Measurements from ENCODE around the gene SH3BGRL3. TPM values are rescaled to one million over a fixed set of nuclear protein-coding genes. Genes with fewer than 3 reads are reported as not detected.

Gene SH3BGRL3
- polyA plus RNA-seq, 1 donor from 2014 or later = 12.8 TPM

DNA sequence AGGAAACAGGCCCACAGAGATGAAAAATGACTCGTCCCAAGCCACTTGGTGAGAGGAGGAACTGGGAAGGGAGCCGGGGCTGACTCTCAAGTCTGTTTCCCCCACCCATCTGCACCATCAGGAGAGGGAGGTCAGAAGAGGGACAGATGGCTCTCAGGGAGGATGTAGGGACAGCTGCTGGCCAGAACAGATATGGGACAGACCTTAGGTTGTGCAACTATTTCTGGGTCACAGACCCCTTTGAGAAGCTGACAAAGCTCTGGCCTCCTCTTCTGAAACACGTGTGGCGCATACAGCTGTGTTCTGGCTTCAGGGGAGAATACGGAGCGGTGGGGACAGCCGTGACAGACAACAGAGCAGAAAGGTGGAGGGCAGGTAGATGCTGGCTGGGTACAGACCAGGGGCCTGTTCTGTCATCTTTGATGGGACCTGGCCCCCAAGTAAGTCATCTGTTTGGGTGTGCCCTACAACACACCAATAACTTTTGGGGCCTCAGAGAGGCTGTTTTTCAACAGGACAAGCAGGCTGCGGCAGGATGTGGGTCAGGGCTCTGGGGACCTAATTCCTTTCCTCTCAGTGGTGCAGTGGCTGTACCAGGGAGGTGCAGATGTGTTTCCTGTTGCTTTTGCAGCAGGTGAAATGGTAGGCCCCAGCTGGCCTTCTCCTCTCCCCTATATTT is 7.3 kb downstream of the SH3BGRL3 start:
- H3K4me3 ChIP-seq (ENCODE audit: low read length) = no peak overlapping the region
- H3K27ac ChIP-seq (ENCODE audit: low read length) = no peak overlapping the region
- no peaks in the 10 kb centered on the region for H3K9me2 ChIP-seq (ENCODE audit: insufficient read depth, low read length)
- H2AFZ ChIP-seq (ENCODE audit: low read depth, low read length) = no peak overlapping the region
- no peaks in the 10 kb centered on the region for H3K36me3 ChIP-seq (ENCODE audit: insufficient read depth, low read length)
- H3K79me2 ChIP-seq (replicated peaks; ENCODE audit: insufficient read depth, low read length) = no peaks in the 10 kb centered on the region
- no peak overlapping the region for H3K9ac ChIP-seq (ENCODE audit: low read length)
- no peak overlapping the region for H3K4me2 ChIP-seq (ENCODE audit: low read length)
- H3F3A ChIP-seq (ENCODE audit: insufficient read depth, low read length, poor library complexity, severe bottlenecking) = no peaks in the 10 kb centered on the region
- no peaks in the 10 kb centered on the region for H3K27me3 ChIP-seq (ENCODE audit: insufficient read depth, low read depth, low read length)
- TF ChIP-seq REST (IDR thresholded peaks at IDR 0.05; ENCODE audit: borderline replicate concordance) (no peak), MXI1 (conservative IDR thresholded peaks at IDR 0.05; ENCODE audit: poor library complexity, severe bottlenecking) (no peak)
- TF ChIP-seq, protein P1, sequence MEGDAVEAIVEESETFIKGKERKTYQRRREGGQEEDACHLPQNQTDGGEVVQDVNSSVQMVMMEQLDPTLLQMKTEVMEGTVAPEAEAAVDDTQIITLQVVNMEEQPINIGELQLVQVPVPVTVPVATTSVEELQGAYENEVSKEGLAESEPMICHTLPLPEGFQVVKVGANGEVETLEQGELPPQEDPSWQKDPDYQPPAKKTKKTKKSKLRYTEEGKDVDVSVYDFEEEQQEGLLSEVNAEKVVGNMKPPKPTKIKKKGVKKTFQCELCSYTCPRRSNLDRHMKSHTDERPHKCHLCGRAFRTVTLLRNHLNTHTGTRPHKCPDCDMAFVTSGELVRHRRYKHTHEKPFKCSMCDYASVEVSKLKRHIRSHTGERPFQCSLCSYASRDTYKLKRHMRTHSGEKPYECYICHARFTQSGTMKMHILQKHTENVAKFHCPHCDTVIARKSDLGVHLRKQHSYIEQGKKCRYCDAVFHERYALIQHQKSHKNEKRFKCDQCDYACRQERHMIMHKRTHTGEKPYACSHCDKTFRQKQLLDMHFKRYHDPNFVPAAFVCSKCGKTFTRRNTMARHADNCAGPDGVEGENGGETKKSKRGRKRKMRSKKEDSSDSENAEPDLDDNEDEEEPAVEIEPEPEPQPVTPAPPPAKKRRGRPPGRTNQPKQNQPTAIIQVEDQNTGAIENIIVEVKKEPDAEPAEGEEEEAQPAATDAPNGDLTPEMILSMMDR (IDR thresholded peaks at IDR 0.05; ENCODE audit: poor library complexity, severe bottlenecking) = no peak
- H3K9me3 ChIP-seq (ENCODE audit: low read length) = no peaks in the 10 kb centered on the region
- no peaks in the 10 kb centered on the region for H4K20me1 ChIP-seq (ENCODE audit: insufficient read depth)

GRCh38 chr1:26287811-26288210 is 7.9 kb downstream of the SH3BGRL3 start:
- TF ChIP-seq POLR2AphosphoS5 (IDR thresholded peaks at IDR 0.05) = no peak
- no peak overlapping the region for H3K4me2 ChIP-seq (ENCODE audit: low read length)
- H3F3A ChIP-seq (ENCODE audit: insufficient read depth, low read length, poor library complexity, severe bottlenecking) = no peaks in the 10 kb centered on the region
- H3K9me2 ChIP-seq (ENCODE audit: insufficient read depth, low read length) = no peaks in the 10 kb centered on the region
- no peaks in the 10 kb centered on the region for H3K9me3 ChIP-seq (ENCODE audit: low read length)
- no peaks in the 10 kb centered on the region for H4K20me1 ChIP-seq (ENCODE audit: insufficient read depth)
- no peak overlapping the region for H2AFZ ChIP-seq (ENCODE audit: low read depth, low read length)
- no peaks in the 10 kb centered on the region for H3K79me2 ChIP-seq (replicated peaks; ENCODE audit: insufficient read depth, low read length)
- H3K9ac ChIP-seq (ENCODE audit: low read length) = no peak overlapping the region
- no peak overlapping the region for H3K27ac ChIP-seq (ENCODE audit: low read length)
- no peaks in the 10 kb centered on the region for H3K27me3 ChIP-seq (ENCODE audit: insufficient read depth, low read depth, low read length)
- H3K4me3 ChIP-seq (ENCODE audit: low read length) = no peak overlapping the region
- H3K36me3 ChIP-seq (ENCODE audit: insufficient read depth, low read length) = no peaks in the 10 kb centered on the region

DNA sequence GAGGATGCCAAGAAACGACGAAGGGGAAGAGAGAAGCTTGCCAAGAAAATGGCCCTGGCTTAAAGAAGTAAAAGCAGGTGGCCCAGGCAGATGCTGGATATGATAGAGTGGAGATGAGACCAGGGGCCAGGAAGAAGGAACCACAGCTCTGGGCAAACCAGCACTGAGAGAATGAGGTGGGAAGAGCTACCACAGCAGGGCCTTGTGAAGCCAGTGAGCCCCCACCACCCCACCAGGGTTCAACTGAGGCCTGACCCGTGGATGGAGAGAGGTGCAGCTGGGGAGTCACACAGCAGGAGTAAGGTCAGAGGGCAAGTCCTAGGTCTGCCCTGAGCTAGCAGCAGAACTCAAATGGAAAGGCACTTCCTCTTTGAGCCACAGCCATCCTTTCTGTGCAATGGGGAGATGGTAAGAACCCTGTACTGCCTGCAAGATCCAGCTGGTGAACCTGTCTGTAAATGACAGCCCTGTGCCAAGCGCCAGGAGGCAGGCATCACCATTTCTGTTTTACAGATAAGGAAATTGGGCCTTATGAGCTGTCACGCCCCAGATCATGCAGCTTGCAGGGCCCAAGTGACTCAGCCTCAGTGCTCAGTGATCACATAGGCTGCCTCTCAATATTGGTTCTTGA is 8.5 kb downstream of the SH3BGRL3 start:
- no peaks in the 10 kb centered on the region for H4K20me1 ChIP-seq (ENCODE audit: insufficient read depth)
- no peaks in the 10 kb centered on the region for H3K9me2 ChIP-seq (ENCODE audit: insufficient read depth, low read length)
- no peaks in the 10 kb centered on the region for H3K79me2 ChIP-seq (replicated peaks; ENCODE audit: insufficient read depth, low read length)
- no peaks in the 10 kb centered on the region for H3K9me3 ChIP-seq (ENCODE audit: low read length)
- H3K4me2 ChIP-seq (ENCODE audit: low read length) = no peak overlapping the region
- no peak overlapping the region for H3K9ac ChIP-seq (ENCODE audit: low read length)
- no peaks in the 10 kb centered on the region for H3K27me3 ChIP-seq (ENCODE audit: insufficient read depth, low read depth, low read length)
- no peaks in the 10 kb centered on the region for H3F3A ChIP-seq (ENCODE audit: insufficient read depth, low read length, poor library complexity, severe bottlenecking)
- no peak overlapping the region for H3K27ac ChIP-seq (ENCODE audit: low read length)
- no peaks in the 10 kb centered on the region for H3K36me3 ChIP-seq (ENCODE audit: insufficient read depth, low read length)
- no peak for TF ChIP-seq EZH2 (IDR thresholded peaks at IDR 0.05; ENCODE audit: borderline replicate concordance, insufficient read depth, low read length, poor library complexity, severe bottlenecking)
- no peak for TF ChIP-seq RAD21 (conservative IDR thresholded peaks at IDR 0.05)
- no peak for TF ChIP-seq EP300 (conservative IDR thresholded peaks at IDR 0.05; ENCODE audit: poor library complexity, severe bottlenecking)
- no peak for TF ChIP-seq SMC3 (conservative IDR thresholded peaks at IDR 0.05; ENCODE audit: poor library complexity)
- no peak for TF ChIP-seq REST (IDR thresholded peaks at IDR 0.05; ENCODE audit: borderline replicate concordance)
- no peak for TF ChIP-seq POLR2AphosphoS5 (IDR thresholded peaks at IDR 0.05)
- TF ChIP-seq TAF1 (IDR thresholded peaks at IDR 0.05; ENCODE audit: low read depth) = no peak
- TF ChIP-seq, protein P1 (IDR thresholded peaks at IDR 0.05; ENCODE audit: poor library complexity, severe bottlenecking) = no peak
- no peak for TF ChIP-seq MXI1 (conservative IDR thresholded peaks at IDR 0.05; ENCODE audit: poor library complexity, severe bottlenecking)
- H2AFZ ChIP-seq (ENCODE audit: low read depth, low read length) = no peak overlapping the region
- H3K4me3 ChIP-seq (ENCODE audit: low read length) = no peak overlapping the region
